Small intestine (tissue), 7 donors: ENCODE data around the gene SERBP1. TPM values are rescaled to one million over a fixed set of nuclear protein-coding genes. Genes with fewer than 3 reads are reported as not detected.
"Not testable (repeated sequence)": the region's sequence is repeated elsewhere in the genome, so short reads cannot be mapped to it uniquely, and the experiment has no call there.

Source experiments
- DNase-seq, 2 donors: peaks; one replicate each; pipeline versions ENCODE4 v3.0.0 to v3.0.0-alpha.2; 2013
- FAIRE-seq: peaks from 2 replicates; lab custom pipeline; 2012; peaks lifted over from hg19 to GRCh38; lab: Jason Lieb, UNC
- H3K27ac ChIP-seq, 3 donors: one replicate each; pipeline ENCODE4 v1.5.1; 2013; ENCODE audit warnings: low read length in 2 of 3, mild to moderate bottlenecking in 2 of 3, control low read depth in 1 of 3, inconsistent platforms in 1 of 3, low read depth in 1 of 3, moderate library complexity in 1 of 3
- H3K27me3 ChIP-seq, 3 donors: one replicate each; pipeline ENCODE4 v1.6.1; 2013; ENCODE audit warnings: low read length in 3 of 3, inconsistent platforms in 1 of 3; ENCODE audit not compliant: control insufficient read depth in 3 of 3, insufficient read depth in 3 of 3
- H3K36me3 ChIP-seq, 3 donors: one replicate each; pipeline ENCODE4 v1.6.1; 2013; ENCODE audit warnings: low read length in 3 of 3, inconsistent platforms in 1 of 3, low read depth in 1 of 3, mild to moderate bottlenecking in 1 of 3, moderate library complexity in 1 of 3; ENCODE audit not compliant: control insufficient read depth in 3 of 3, insufficient read depth in 2 of 3
- H3K4me1 ChIP-seq, 3 donors: one replicate each; pipeline ENCODE4 v1.6.1; 2013; ENCODE audit warnings: low read length in 2 of 3, inconsistent platforms in 1 of 3, low read depth in 1 of 3, mild to moderate bottlenecking in 1 of 3, moderate library complexity in 1 of 3; ENCODE audit not compliant: control insufficient read depth in 3 of 3, insufficient read depth in 2 of 3
- H3K4me3 ChIP-seq, 3 donors: one replicate each; pipeline ENCODE4 v1.5.1; 2013; ENCODE audit warnings: low read length in 3 of 3, control low read depth in 1 of 3, inconsistent platforms in 1 of 3, low read depth in 1 of 3, mild to moderate bottlenecking in 1 of 3, moderate library complexity in 1 of 3
- H3K9me3 ChIP-seq, 2 donors: one replicate each; pipeline ENCODE4 v1.6.1; 2013; ENCODE audit warnings: low read depth in 1 of 2, low read length in 1 of 2; ENCODE audit not compliant: control insufficient read depth in 2 of 2, insufficient read depth in 1 of 2
- whole genome bisulfite sequencing, 3 donors: extraction: QIAGEN DNeasy Blood & Tissue Kit; methylation state at CpG; one replicate each; pipeline ENCODE4 v1.1.7; 2013; 5-methylcytosine and 5-hydroxymethylcytosine counted together
- polyA plus RNA-seq, 4 donors: library from polyadenylated mRNA; stranded (reverse) in 3 of 4; unstranded in 1 of 4; fragments of 200-250 nt in 3 of 4; fragments of 120-200 nt in 1 of 4; gene quantifications; one replicate each; pipeline versions ENCODE4 v1.2.1 to v1.2.3, GENCODE V29; 2013
- donor health status: healthy with polysubstance abuse.
- donor health status: control.
- donor health status: control.
- donor health status: Bipolar disorder and iron deficiency.
- donor health status: healthy.

The SERBP1 gene
- polyA plus RNA-seq, 4 donors, result 90.8 to 311 (median 153) TPM

DNA sequence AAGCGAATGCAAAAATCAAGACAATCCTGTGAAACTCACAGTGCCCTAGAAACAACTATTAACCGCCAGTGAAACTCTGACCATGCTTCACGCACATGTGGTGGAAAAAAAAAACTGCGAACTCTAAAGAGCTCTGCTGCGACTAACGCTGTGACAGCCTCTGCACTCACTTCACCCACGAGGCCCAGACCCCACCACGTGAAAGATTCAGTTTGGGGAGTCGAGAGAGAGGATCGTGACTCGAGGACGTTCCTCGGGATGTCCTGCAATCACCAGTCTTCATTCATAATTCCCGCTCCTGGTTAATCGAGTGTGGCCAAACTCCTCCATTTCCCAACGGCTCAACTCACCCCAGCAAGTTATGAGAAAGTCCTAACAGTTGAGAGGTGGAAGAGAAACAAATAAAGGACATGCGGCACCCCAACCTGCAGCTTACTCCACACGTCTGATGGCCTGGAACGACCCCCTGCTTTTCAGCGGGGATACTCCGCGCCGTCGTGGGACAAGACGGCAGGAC, 1.1 kb downstream of the SERBP1 start:
- Histone ChIP-seq H3K27ac (peak overlapping the region; percentile 27 to 90 (median 90)), H3K27me3 (no peaks in the 10 kb centered on the region), H3K4me3 (peak overlapping the region; percentile 69 to 94 (median 94)), H3K36me3 (peaks cover 1 to 14% (median 8%) of the 10 kb centered on the region in 3 donors), H3K4me1 (peaks cover 0 to 6% (median 5%) of the 10 kb centered on the region in 3 donors), H3K9me3 (no peaks in the 10 kb centered on the region)
- no peak for FAIRE-seq
- DNase-seq, result peak; percentile 34 to 54
- 0 to 1% (median 1%) methylated on average over 25 of the region's 25 CpGs for WGBS, 3 donors

DNA sequence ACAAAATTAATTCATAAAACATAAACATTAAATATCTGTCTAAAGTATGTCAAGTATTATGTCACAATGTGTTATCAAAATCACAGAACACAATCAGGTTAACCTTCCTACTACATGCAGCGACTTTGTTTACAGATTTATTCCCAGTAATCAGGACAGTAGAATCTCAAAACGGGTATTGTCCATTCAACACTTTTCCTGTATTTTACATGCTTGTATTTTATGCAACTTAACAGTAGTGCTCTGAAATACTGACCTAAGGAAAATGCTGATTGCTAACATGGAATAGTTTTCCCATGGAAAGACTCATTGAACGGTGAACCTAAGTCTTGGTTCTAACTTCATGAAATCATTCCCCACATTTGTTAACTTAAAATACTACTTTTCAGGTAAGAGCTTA, 2.3 kb downstream of the SERBP1 start:
- no peaks in the 10 kb centered on the region for H3K9me3 ChIP-seq
- H3K4me1 ChIP-seq, result peaks cover 0 to 6% (median 5%) of the 10 kb centered on the region in 3 donors
- no peak overlapping the region for H3K27ac ChIP-seq
- FAIRE-seq (no peak), DNase-seq (no peak)
- peaks cover 4 to 22% (median 11%) of the 10 kb centered on the region in 3 donors for H3K36me3 ChIP-seq
- WGBS, 3 donors, result 1% methylated on average over 3 of the region's 3 CpGs
- H3K4me3 ChIP-seq, result peak overlapping the region in 2 of 3 donors; percentile 69 to 94
- no peaks in the 10 kb centered on the region for H3K27me3 ChIP-seq

DNA sequence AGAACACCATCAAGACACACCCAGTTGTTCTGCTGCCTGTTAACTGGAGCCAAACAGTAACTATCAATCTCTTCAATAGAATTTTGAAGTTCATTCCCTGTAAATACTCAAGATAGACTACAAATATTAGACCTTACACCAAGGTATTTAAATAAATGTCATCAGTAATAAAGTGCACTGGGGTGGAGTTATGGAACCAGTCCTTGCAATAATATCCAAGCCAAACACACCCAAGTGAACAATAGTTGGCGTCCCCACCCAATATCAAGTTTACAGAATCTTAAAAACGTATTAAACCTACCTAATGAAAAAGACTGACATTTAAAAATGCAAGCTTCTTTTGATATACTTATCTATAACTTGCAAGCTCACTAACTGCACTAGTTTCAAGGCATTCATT, 2.7 kb downstream of the SERBP1 start:
- Histone ChIP-seq H3K27me3 (no peaks in the 10 kb centered on the region), H3K4me1 (peaks cover 0 to 6% (median 5%) of the 10 kb centered on the region in 3 donors), H3K4me3 (peak overlapping the region in 2 of 3 donors; percentile 26 to 69), H3K36me3 (peaks cover 6 to 27% (median 12%) of the 10 kb centered on the region in 3 donors), H3K9me3 (no peaks in the 10 kb centered on the region), H3K27ac (no peak overlapping the region)
- 0 to 7% (median 0%) methylated on average over 2 of the region's 2 CpGs for WGBS, 3 donors
- FAIRE-seq (no peak), DNase-seq (peak in 1 of 2 donors; percentile 30)

DNA sequence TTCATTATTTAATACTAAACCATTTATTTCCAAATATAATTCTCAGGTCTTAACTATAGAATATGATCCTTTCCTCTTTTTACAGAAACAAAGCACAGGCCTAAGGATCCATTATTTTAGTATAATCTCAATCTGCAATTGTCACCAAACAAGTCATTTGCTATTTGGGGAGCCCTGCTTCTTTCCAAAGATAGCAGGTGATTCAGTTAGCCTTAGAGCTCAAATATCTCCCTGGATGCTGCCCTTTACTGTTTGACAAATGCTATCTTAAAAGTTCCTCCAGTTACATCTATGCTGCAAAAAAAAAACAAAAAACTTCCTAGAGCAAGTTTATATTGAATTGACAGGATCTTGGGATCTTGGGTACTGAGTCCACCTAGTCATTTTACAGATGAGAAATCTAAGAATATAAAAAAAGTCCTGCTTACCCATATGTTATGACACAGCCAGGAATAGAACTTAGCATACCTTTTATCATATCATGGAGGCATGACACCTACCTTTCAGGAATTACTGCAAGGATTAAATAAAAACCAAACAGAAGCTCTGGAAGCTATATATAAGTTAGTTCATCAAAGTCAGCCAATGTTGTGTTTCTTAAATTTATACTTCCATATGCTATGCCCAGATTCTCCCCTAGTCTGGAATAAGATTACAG, 9.2 kb downstream of the SERBP1 start:
- Histone ChIP-seq H3K9me3 (no peaks in the 10 kb centered on the region), H3K36me3 (peaks cover 18 to 48% (median 20%) of the 10 kb centered on the region in 3 donors), H3K27ac (no peak overlapping the region), H3K4me3 (no peak overlapping the region), H3K27me3 (no peaks in the 10 kb centered on the region), H3K4me1 (peaks cover 0 to 2% (median 0%) of the 10 kb centered on the region in 3 donors)
- DNase-seq, result no peak
- FAIRE-seq, result no peak

DNA sequence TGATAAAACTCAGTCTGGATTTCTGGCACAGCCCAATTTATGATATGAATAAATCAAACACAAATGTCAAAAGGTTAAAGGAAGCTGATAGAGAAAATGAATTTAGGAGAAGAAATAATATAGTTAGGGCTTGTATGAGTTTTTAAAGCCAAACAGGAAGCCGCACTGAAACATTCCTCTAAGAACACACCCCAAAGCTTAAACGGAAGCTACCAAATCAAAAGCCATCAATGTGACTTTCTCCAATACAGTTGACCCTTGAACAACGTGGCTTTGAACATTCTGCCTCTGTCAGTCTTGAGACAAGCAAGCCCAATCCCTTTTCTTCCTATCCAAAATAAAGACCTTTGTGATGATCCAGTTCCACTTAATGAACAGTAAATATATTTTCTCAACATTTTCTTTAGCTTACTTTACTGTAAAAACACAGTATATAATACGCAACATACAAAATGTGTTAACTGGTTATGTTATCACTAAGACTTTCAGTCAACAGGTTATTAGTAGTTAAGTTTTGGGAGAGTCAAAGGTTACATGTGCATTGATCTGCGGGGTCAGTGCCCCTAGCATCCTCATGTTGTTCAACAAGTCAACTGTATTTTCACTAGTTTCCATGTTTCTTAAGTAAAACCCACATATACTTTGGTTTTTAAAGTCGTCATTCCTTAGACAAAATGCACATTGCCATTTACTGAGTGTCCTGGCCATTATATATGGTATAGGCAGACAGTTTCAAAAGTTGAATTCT, 11.2 kb downstream of the SERBP1 start:
- Histone ChIP-seq H3K4me1 (no peaks in the 10 kb centered on the region), H3K4me3 (no peak overlapping the region), H3K27ac (peak overlapping the region in 1 of 3 donors; percentile 41), H3K27me3 (no peaks in the 10 kb centered on the region), H3K9me3 (no peaks in the 10 kb centered on the region), H3K36me3 (peaks cover 24 to 46% (median 27%) of the 10 kb centered on the region in 3 donors)
- 53 to 59% (median 56%) methylated on average over 6 of the region's 6 CpGs for WGBS, 3 donors
- peak in 1 of 2 donors; percentile 26 for DNase-seq
- FAIRE-seq, result no peak

DNA sequence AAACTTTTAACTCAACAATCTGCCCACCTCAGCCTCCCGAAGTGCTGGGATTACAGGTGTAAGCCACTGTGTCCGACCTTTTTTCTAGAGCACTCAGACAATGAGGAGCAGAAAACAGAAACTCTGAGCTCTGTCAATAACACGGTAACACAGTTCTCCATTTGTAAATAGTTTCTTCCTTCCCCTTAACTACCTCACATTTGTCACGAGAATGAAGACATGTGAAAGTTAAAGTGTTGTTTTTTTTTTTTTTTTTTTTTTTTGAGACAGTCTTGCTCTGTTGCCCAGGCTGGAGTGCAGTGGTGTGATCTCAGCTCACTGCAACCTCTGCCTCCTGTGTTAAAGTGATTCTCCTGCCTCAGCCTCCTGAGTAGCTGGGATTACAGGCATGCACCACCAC, 12.5 kb downstream of the SERBP1 start:
- not testable (repeated sequence) for H3K9me3 ChIP-seq, DNase-seq, H3K27ac ChIP-seq, H3K4me3 ChIP-seq, H3K27me3 ChIP-seq, FAIRE-seq, H3K4me1 ChIP-seq
- 77 to 79% (median 78%) methylated on average over 4 of the region's 4 CpGs for WGBS, 3 donors
- peaks cover 23 to 40% (median 26%) of the 10 kb centered on the region in 3 donors for H3K36me3 ChIP-seq

DNA sequence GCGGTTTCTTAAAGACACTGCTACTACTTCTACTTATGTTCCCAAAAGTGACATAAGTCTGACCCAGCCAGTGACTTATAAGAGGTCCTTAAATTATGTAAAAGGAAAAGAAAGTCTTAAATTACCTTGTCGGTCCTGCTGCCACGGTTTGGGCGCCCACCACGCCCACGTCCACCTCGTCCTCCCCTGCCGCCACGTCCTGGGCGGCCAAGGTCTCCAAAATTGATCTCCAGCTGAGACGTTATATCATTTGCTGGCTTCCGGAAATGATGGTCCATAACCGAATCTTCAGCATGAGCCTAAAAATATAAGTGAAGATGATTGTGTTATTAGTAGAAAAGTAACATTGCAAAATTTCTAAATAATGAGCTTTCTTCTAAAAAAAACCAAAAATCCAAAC, 15.2 kb downstream of the SERBP1 start:
- Histone ChIP-seq H3K27ac (no peak overlapping the region), H3K27me3 (no peaks in the 10 kb centered on the region), H3K9me3 (no peaks in the 10 kb centered on the region), H3K4me1 (no peaks in the 10 kb centered on the region), H3K4me3 (no peak overlapping the region), H3K36me3 (peaks cover 19 to 27% (median 21%) of the 10 kb centered on the region in 3 donors)
- WGBS, 3 donors, result 91 to 94% (median 92%) methylated on average over 13 of the region's 13 CpGs
- no peak for FAIRE-seq
- DNase-seq, result no peak

DNA sequence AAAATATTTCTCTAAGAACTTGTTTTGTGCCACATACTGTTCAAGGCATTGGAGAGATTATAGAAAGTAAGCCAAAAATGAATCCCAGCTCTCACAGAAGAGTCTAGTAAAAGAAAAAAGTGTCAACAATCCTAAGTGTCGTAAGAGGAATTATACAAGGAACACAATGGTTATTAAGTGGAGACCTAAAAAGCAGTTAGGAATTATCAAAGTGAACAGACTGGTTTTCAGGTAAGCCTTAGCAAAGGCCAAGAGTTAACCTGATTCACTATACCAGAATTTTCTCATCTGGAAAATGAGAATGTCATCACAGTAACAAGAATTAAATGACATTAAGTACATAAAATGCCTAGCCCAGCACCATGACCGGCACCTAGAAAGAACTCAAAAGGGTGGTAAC, 15.6 kb downstream of the SERBP1 start:
- FAIRE-seq (no peak), DNase-seq (no peak)
- Histone ChIP-seq H3K4me3 (no peak overlapping the region), H3K27me3 (no peaks in the 10 kb centered on the region), H3K9me3 (no peaks in the 10 kb centered on the region), H3K4me1 (no peaks in the 10 kb centered on the region), H3K27ac (no peak overlapping the region), H3K36me3 (peaks cover 19 to 27% (median 21%) of the 10 kb centered on the region in 3 donors)
- 94 to 98% (median 95%) methylated on average over 2 of the region's 2 CpGs for WGBS, 3 donors
